Stimulated activated CD4-positive, alpha-beta T cell treated with anti-CD3 and anti-CD28 coated beads, Interleukin-1b, Interleukin-23, amount 100 ng/mL, for 4 hours (primary cell): ENCODE data around the gene ITPRID1.

ENCODE experiments used
- DNase-seq, 2 donors: peaks; one replicate each; pipeline ENCODE4 v3.0.0-alpha.2; 2020; ENCODE audit warnings: low read depth in 2 of 2

Gene ITPRID1

GRCh38 chr7:31695859-31696614 is 182.1 kb downstream of the ITPRID1 start:
- DNase-seq = no peak

GRCh38 chr7:31699050-31699449 is 185.2 kb downstream of the ITPRID1 start:
- no peak for DNase-seq

- no peak for DNase-seq
These were observed 188.5 kb downstream of the ITPRID1 start for GRCh38 chr7:31702354-31702753.

GRCh38 chr7:31705377-31705776 is 191.5 kb downstream of the ITPRID1 start:
- no peak for DNase-seq

- no peak for DNase-seq
These were observed 193.2 kb downstream of the ITPRID1 start for GRCh38 chr7:31707089-31707488.
